ENCODE results near the gene ANKRD24.
"Not testable (repeated sequence)": the region's sequence is repeated elsewhere in the genome, so short reads cannot be mapped to it uniquely, and the experiment has no call there.

The ANKRD24 gene

GRCh38 chr19:4144666-4145249 lies 37.7 kb upstream of the ANKRD24 start:
- DNase-seq (ENCODE audit: insufficient read length, low spot score) (peak; percentile 2), FAIRE-seq (no peak)
- TF ChIP-seq CTCF (IDR thresholded peaks at IDR 0.05; ENCODE audit: insufficient read depth, missing control alignments) = no peak

GRCh38 chr19:4149518-4150288 lies 32.8 kb upstream of the ANKRD24 start:
- no peak for FAIRE-seq
- no peak for DNase-seq (ENCODE audit: insufficient read length, low spot score)
- no peak for TF ChIP-seq CTCF (IDR thresholded peaks at IDR 0.05; ENCODE audit: insufficient read depth, missing control alignments)

GRCh38 chr19:4151623-4152022 lies 30.9 kb upstream of the ANKRD24 start:
- no peak for TF ChIP-seq CTCF (IDR thresholded peaks at IDR 0.05; ENCODE audit: insufficient read depth, missing control alignments)
- DNase-seq (ENCODE audit: insufficient read length, low spot score) (no peak), FAIRE-seq (no peak)

- FAIRE-seq = no peak
- no peak for TF ChIP-seq CTCF (IDR thresholded peaks at IDR 0.05; ENCODE audit: insufficient read depth, missing control alignments)
- DNase-seq (ENCODE audit: insufficient read length, low spot score) = no peak
Measured at GRCh38 chr19:4152241-4152998, 30.1 kb upstream of the ANKRD24 start.

- DNase-seq (ENCODE audit: insufficient read length, low spot score) (no peak), FAIRE-seq (no peak)
- no peak for TF ChIP-seq CTCF (IDR thresholded peaks at IDR 0.05; ENCODE audit: insufficient read depth, missing control alignments)
Measured at GRCh38 chr19:4154571-4155312, 27.7 kb upstream of the ANKRD24 start.

GRCh38 chr19:4157164-4157563 lies 25.3 kb upstream of the ANKRD24 start:
- FAIRE-seq (no peak), DNase-seq (ENCODE audit: insufficient read length, low spot score) (no peak)
- no peak for TF ChIP-seq CTCF (IDR thresholded peaks at IDR 0.05; ENCODE audit: insufficient read depth, missing control alignments)

GRCh38 chr19:4157971-4158370 lies 24.5 kb upstream of the ANKRD24 start:
- not testable (repeated sequence) for FAIRE-seq; DNase-seq (ENCODE audit: insufficient read length, low spot score)

Measured in D721Med (cell line).